GM19351 (cell line): ENCODE data around the gene LHX2.

Source experiments
- ATAC-seq: cut with Tn5 transposase; IDR thresholded peaks from one replicate; pipeline ENCODE4 v1.9.1; 2021; ENCODE audit warnings: mild to moderate bottlenecking, moderate library complexity; ENCODE audit not compliant: unreplicated experiment

LHX2 gene

GRCh38 chr9:124029617-124030016, 18.0 kb downstream of the LHX2 start:
- ATAC-seq, result no peak

DNA sequence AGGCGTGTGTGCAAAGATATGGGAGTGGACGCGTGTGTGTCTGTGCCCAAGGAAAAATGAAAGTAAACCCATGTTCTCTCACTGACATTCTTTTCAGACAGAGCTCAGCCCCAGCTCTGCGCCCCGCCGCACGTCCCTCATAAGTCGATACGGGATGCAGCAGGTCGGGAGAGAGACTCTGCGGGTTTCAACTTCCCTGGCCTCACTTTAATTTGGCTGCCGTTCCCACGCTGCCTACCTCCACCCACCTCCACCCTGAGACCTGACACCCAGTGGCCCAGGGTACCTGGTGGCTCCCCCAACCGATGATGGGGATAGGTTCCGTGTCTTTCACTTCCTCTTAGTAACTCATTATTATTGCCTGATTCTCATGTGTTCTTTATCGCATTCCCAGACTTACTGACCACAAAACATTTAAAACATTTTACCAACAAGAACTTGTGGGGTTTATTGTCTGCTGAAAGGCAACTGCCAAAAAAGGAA, 19.4 kb downstream of the LHX2 start:
- no peak for ATAC-seq

GRCh38 chr9:124032247-124032646, 20.7 kb downstream of the LHX2 start:
- no peak for ATAC-seq

GRCh38 chr9:124033348-124033747, 21.8 kb downstream of the LHX2 start:
- ATAC-seq, result no peak

- ATAC-seq, result no peak
These were observed 22.4 kb downstream of the LHX2 start for GRCh38 chr9:124033967-124034366.

DNA sequence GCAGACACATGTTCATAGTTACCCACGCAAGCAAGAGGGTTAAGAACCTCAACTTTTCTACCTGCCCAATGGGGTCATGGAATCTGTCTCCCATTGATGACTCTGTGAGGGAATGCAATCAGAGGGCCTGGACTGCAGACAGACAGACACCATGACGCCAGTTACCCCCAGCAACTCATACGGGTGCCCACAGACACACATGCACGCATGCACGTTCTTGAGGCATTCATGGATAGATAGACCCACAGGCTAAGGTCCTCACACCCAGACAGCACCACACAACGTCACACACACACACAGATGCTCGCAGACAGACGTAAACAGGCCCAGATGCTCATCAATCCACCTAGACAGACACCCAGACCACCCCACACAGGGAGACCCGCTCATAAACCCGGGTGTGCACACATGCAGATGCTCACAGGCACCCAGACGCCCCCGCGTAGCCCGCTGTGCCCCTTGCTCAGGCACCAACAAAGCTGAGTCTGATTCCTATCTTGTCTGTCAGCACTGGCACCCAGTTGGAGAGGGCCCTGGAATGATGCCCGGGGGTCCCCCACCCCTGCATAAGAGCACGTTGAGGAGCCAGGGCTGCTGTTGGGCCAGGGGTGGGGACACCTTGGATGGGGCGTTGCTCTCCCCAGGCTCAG, 23.6 kb downstream of the LHX2 start:
- ATAC-seq, result no peak

DNA sequence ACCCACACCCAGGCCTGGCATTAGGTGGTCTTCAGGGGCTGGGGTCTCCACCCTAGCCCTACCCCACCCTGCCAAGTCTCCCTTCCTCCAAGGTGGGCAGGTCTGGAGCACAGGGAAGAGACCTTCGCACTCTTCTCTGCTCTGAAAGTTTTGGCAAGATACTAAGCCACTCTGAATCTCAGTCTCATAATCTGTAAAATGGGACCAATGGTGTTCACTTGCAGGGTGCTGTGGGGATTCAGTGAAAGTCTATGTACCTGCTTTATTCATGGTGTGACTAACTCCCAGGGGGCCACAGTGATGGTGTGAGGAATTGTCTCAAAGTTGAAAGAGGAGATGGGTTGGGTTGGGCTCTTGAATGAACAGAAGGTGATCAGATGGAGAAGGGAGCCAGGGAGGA, 25.0 kb downstream of the LHX2 start:
- ATAC-seq, result no peak

DNA sequence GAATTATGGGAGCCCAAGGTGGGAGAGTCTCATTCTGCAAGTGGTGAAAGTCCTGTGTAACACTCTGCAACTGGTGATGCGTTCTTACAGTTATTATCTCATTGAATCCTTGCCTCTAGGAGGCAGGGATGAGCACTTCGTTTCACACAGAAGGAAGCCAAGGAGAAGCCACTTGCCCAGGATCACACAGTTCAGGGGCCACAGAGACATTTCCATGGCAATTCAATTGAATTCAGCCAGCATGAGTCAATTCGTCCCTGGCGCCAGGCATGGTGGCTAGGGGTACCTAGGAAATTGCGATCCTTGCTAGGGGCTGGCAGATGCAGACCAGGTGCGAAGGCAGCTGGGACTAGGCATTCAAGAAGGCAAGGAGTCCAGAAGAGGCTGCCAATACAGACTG, 26.2 kb downstream of the LHX2 start:
- no peak for ATAC-seq

- ATAC-seq, result no peak
These were observed 26.7 kb downstream of the LHX2 start for GRCh38 chr9:124038239-124038638.

DNA sequence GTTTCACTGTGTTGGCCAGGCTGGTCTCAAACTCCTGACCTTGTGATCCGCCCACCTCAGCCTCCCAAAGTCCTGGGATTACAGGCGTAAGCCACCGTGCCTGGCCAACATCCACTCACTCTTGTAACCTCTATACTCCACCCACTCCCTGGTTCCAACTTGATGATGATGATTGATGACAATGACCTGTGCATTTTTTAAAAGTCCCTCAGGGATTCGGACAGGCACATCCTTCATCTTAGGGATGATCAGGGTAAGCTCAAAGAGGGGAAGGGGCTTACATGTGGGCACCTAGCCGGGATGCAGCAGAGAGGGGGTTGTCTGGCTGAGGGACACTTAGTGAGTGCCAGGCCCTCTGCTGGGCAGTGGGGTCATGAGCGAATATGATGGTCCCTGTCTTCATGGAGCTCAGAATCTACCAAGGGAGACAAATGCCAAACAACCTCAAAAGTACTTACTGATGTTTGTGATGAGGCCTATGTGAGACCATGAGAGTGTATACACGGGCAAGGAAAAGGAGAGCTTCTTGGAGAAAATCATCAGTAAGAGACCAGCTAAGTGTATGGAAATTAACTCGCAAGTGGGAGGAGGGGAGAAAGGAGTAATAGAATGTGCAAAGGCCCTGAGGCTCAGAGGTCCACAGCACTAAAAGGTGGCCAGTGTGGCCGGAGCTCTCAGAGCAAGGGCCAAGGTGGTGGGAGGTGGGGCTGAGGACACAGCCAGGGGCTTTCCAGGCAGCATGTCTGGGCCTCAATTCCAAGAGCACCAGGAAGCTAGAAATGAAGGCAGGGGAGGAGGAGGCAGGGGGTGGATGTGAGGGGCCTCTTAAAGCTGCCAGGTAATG, 27.4 kb downstream of the LHX2 start:
- no peak for ATAC-seq

- no peak for ATAC-seq
These were observed 28.8 kb downstream of the LHX2 start for GRCh38 chr9:124040186-124040931.

- ATAC-seq, result no peak
These were observed 29.6 kb downstream of the LHX2 start for GRCh38 chr9:124040935-124041816.

GRCh38 chr9:124041817-124042116, 30.2 kb downstream of the LHX2 start:
- no peak for ATAC-seq

DNA sequence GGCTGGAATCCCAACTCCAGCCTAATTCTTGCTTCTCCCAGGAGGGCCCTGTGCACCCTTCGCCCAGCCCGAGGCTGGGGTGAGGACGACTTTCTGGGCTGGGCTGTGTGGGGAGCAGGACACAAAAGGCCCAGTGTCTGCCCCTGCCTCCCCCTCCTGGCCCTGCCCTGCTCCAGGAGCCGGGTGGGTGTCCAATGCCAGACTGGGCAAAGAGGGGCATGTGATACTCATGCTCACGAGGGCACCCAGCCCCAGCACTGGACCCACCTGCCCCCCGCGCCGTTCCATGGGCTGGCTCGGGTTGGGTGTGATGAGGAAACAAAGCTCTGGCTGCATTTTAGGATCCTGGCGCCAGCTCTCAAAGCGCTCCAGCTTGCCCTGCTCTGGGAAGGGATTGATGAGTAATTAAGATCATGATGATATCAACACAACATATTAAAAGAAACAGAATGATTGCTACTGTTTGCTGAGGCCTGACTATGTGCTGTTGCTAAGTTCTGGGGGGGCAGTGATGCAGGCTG, 30.7 kb downstream of the LHX2 start:
- no peak for ATAC-seq

DNA sequence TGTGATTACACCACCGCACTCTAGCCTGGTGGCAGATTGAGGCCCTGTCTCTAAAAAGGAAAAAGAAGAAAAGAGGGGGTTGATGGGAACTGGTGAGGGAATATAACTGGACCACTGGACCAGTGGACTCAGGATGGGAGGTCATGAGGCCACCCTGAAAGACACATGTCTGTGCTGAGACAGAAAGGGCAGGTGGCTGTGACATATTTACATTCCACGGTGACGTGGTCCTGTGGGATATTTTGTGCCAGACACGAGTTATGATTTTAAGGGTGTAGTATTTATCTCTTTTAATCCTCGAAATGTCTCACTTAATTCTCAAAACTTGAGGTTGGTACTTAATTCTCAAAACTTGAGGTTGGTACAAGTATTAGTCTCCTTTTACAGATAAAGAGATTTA, 32.9 kb downstream of the LHX2 start:
- ATAC-seq, result no peak

DNA sequence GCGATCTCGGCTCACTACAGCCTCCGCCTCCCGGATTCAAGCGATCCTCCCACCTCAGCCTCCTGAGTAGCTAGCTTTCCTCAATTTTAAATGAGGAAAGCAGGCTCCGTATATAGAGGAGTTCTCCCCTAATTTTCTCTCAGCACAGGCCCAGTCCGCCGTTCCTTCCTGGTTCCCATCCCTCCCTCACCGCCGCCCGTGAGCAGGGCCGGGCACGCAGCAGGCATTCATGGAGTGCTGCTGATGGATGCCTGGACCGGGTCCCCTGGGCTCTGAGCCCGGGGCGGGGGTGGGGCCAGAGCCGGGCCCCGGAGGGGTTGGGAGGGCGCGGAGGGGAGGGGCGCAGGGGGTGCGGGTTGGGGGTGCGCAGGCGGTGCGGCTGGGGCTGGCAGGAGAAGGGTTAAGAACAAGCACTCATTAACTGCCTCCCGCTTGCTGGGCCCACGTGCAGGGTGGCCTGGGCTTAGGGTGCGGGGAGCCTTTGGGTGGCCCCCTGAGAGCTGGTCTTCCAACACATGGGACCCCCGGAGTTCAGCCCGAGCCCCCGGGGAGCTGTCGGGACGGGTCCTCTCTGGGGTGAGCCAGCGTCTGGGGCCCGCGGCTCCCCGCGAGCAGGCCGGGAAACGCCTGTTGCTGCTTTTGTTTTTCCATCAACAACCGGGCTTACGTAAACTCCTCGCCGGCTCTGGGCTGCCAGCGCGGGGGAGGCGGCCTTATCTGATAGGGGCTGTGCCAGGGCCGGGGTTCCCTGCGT, 33.7 kb downstream of the LHX2 start:
- ATAC-seq, result no peak

GRCh38 chr9:124045830-124046177, 34.2 kb downstream of the LHX2 start:
- ATAC-seq, result no peak

- no peak for ATAC-seq
These were observed 34.6 kb downstream of the LHX2 start for GRCh38 chr9:124046189-124046588.

DNA sequence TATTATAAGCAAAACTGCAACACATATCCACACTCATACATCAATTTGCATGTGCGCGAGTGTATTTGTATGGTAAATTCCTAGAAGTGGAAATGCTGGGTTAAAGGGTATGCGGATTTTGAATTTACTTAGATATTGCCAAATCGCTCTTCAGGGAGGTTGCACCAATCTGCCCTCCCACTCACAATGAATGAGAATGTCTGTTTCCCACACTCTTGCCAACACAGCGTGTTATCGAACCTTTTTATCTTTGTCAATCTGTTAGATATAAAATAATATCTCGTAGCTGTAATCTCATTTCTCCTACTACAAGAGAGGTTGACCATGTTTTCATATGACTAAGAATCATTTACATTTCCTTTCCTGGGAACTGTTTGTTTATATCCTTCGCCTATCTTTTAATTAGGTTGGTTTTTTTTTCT, 35.7 kb downstream of the LHX2 start:
- no peak for ATAC-seq

GRCh38 chr9:124050955-124051354, 39.4 kb downstream of the LHX2 start:
- no peak for ATAC-seq
